Right atrium auricular region (tissue), 2 donors: ENCODE measurements around the gene CDK15. TPM values are rescaled to one million over a fixed set of nuclear protein-coding genes. Genes with fewer than 3 reads are reported as not detected.

Experiments used
- DNase-seq: peaks from one replicate; pipeline ENCODE4 v3.0.0-alpha.2; 2019; ENCODE audit warnings: low spot score
- H3K27ac ChIP-seq, 2 donors: fragments of 200-600 bp; sonication (generic); 1 replicate in 1 of 2; 2 replicates in 1 of 2; pipeline ENCODE4 v1.5.1; 2016 to 2019
- H3K27me3 ChIP-seq, 2 donors: fragments of 200-600 bp; sonication (generic); one replicate each; pipeline versions ENCODE4 v1.5.1 to v1.6.0; 2017 to 2019
- H3K36me3 ChIP-seq: fragments of 200-600 bp; sonication (generic); one replicate; pipeline ENCODE4 v1.5.1; 2016
- H3K4me1 ChIP-seq, 2 donors: fragments of 200-600 bp; sonication (generic); one replicate each; pipeline versions ENCODE4 v1.5.1 to v1.6.0; 2017 to 2019
- H3K4me3 ChIP-seq, 2 donors: fragments of 200-600 bp; sonication (generic); 1 replicate in 1 of 2; 2 replicates in 1 of 2; pipeline ENCODE4 v1.5.1; 2017 to 2019; ENCODE audit warnings: mild to moderate bottlenecking in 1 of 2, moderate library complexity in 1 of 2
- H3K9me3 ChIP-seq, 2 donors: fragments of 200-600 bp; sonication (generic); one replicate each; pipeline ENCODE4 v1.5.1; 2019
- CTCF ChIP-seq, 2 donors: fragments of 200-600 bp; sonication (generic); IDR thresholded peaks; one replicate each; pipeline ENCODE4 v1.5.1; 2019; ENCODE audit warnings: antibody characterized with exemption in 2 of 2
- total RNA-seq, 2 donors: library from RNA; depleted of rRNA; stranded (reverse); fragments of >200 nt; gene quantifications; one replicate each; pipeline ENCODE4 v1.1.0, GENCODE V29; 2016

CDK15 gene
- total RNA-seq, 2 donors from 2014 or later = not detected

DNA sequence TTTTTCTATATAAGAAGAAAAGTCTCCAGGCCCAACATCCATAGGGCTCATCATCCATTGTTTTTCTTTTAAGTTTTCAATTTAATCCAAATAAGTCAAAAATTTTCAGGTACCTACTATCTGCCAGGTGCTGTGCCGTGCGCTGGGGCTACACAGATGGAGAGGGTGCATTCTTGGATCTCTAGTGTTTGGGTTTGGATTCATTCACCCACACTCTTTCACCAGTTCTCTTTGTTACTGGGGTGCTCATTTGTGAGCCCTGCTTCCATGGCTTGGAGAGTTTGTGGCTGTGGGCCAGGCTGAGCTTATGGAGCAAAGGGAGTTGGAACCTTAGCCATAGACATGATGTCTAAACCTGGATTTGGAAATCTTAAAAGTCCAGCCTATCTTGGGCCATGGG is 51.0 kb downstream of the CDK15 start:
- Histone ChIP-seq H3K27me3 (no peaks in the 10 kb centered on the region), H3K36me3 (no peaks in the 10 kb centered on the region), H3K9me3 (no peaks in the 10 kb centered on the region), H3K27ac (no peak overlapping the region), H3K4me1 (no peaks in the 10 kb centered on the region), H3K4me3 (no peak overlapping the region)
- no peak for TF ChIP-seq CTCF (IDR thresholded peaks at IDR 0.05)
- no peak for DNase-seq

GRCh38 chr2:201858281-201859184 is 52.2 kb downstream of the CDK15 start:
- Histone ChIP-seq H3K4me3 (no peak overlapping the region), H3K9me3 (no peaks in the 10 kb centered on the region), H3K27me3 (no peaks in the 10 kb centered on the region), H3K36me3 (no peaks in the 10 kb centered on the region), H3K27ac (no peak overlapping the region), H3K4me1 (no peaks in the 10 kb centered on the region)
- DNase-seq = no peak
- no peak for TF ChIP-seq CTCF (IDR thresholded peaks at IDR 0.05)

GRCh38 chr2:201859949-201860348 is 53.6 kb downstream of the CDK15 start:
- H3K4me1 ChIP-seq = no peaks in the 10 kb centered on the region
- H3K27me3 ChIP-seq = no peaks in the 10 kb centered on the region
- no peaks in the 10 kb centered on the region for H3K9me3 ChIP-seq
- no peaks in the 10 kb centered on the region for H3K36me3 ChIP-seq
- TF ChIP-seq CTCF (IDR thresholded peaks at IDR 0.05) = no peak
- no peak overlapping the region for H3K27ac ChIP-seq
- DNase-seq = no peak
- no peak overlapping the region for H3K4me3 ChIP-seq

- H3K4me1 ChIP-seq = no peaks in the 10 kb centered on the region
- no peaks in the 10 kb centered on the region for H3K27me3 ChIP-seq
- no peak overlapping the region for H3K27ac ChIP-seq
- no peak overlapping the region for H3K4me3 ChIP-seq
- no peaks in the 10 kb centered on the region for H3K36me3 ChIP-seq
- peak; percentile 36 to 94 for TF ChIP-seq CTCF (IDR thresholded peaks at IDR 0.05)
- DNase-seq = no peak
- H3K9me3 ChIP-seq = no peaks in the 10 kb centered on the region
Measured at GRCh38 chr2:201860636-201861066, 54.3 kb downstream of the CDK15 start.

GRCh38 chr2:201862843-201863242 is 56.5 kb downstream of the CDK15 start:
- H3K36me3 ChIP-seq = no peaks in the 10 kb centered on the region
- H3K4me3 ChIP-seq = no peak overlapping the region
- no peaks in the 10 kb centered on the region for H3K4me1 ChIP-seq
- no peak overlapping the region for H3K27ac ChIP-seq
- H3K27me3 ChIP-seq = no peaks in the 10 kb centered on the region
- no peak for DNase-seq
- no peaks in the 10 kb centered on the region for H3K9me3 ChIP-seq
- no peak for TF ChIP-seq CTCF (IDR thresholded peaks at IDR 0.05)
